Measurements from ENCODE around the gene HPN. TPM values are rescaled to one million over a fixed set of nuclear protein-coding genes. Genes with fewer than 3 reads are reported as not detected.
"Not testable (repeated sequence)": the region's sequence is repeated elsewhere in the genome, so short reads cannot be mapped to it uniquely, and the experiment has no call there.

Gene HPN
- not detected for total RNA-seq (2013)
- polyA plus RNA-seq (under 1 TPM in 1 of 3 donors, not detected in 2; 0.05 TPM), polyA minus RNA-seq (not detected in 2 replicates), total RNA-seq (0 to 9.1 (median 0.25) reads per million in 11 experiments)

- Mint-ChIP-seq H3K4me3 (peak within 1 kb of the TSS; percentile 80 to 90), H3K9me3 (peaks cover 0 to 2% (median 0%) of the 10 kb centered on the region in 7 donors), H3K36me3 (peaks cover 0 to 7% of the 10 kb centered on the region in 2 donors), H3K27ac (peak within 1 kb of the TSS in 1 of 7 donors; percentile 30), H3K27me3 (ENCODE audit: low read depth in 3 of 3) (peaks cover 28 to 47% (median 36%) of the 10 kb centered on the region in 3 donors), H3K4me1 (peaks cover 40% of the 10 kb centered on the region)
- H3K4me3 ChIP-seq (replicated peaks in 1 of 3; ENCODE audit: low read depth in 2 of 3, low read length in 3 of 3), result peak within 1 kb of the TSS; percentile 1 to 75 (median 32)
- no peak for DNase-seq
- no peaks in the 10 kb centered on the region for H3K36me3 ChIP-seq (replicated peaks in 1 of 2; ENCODE audit: control insufficient read depth in 1 of 2, insufficient read depth in 2 of 2, low read length in 2 of 2)
- whole genome bisulfite sequencing (ENCODE audit: insufficient coverage), result 79% methylated on average over 10 of the region's 19 CpGs
- intact Hi-C loops (cut with micrococcal nuclease), result no loop called here
- H3K9me3 ChIP-seq (replicated peaks in 1 of 2; ENCODE audit: control insufficient read depth in 1 of 2, insufficient read depth in 1 of 2, low read length in 2 of 2), result no peaks in the 10 kb centered on the region
- H3K79me2 ChIP-seq (ENCODE audit: insufficient read depth, low read length), result no peaks in the 10 kb centered on the region
- H3K4me1 ChIP-seq (ENCODE audit: control insufficient read depth in 1 of 2, insufficient read depth in 2 of 2, low read length in 2 of 2), result peaks cover 38 to 40% of the 10 kb centered on the region in 2 donors
- peak within 1 kb of the TSS; percentile 61 for H3K9ac ChIP-seq (ENCODE audit: insufficient read depth, low read length, poor library complexity, severe bottlenecking)
- H3K27me3 ChIP-seq (ENCODE audit: control insufficient read depth in 2 of 2, insufficient read depth in 2 of 2, low read length in 2 of 2), result peaks cover 4 to 31% of the 10 kb centered on the region in 2 donors
- peak within 1 kb of the TSS; percentile 87 for H3K4me2 ChIP-seq (replicated peaks; ENCODE audit: extremely low read depth, low read length, poor library complexity, severe bottlenecking)
- peak within 1 kb of the TSS; percentile 70 for H2AFZ ChIP-seq (ENCODE audit: insufficient read depth, low read depth, low read length, poor library complexity, severe bottlenecking)
- no peak within 1 kb of the TSS for H3K27ac ChIP-seq (ENCODE audit: low read depth in 1 of 2, low read length in 2 of 2)
- no peaks in the 10 kb centered on the region for H4K20me1 ChIP-seq (ENCODE audit: insufficient read depth, low read length)
- TF ChIP-seq CTCF (IDR thresholded peaks at IDR 0.05), result no peak
Measured at GRCh38 chr19:35041548-35042055, at the start of gene HPN. HPN (plus strand) TSS chr19:35041721; CDS start chr19:35042507, 786 bp downstream.

- H3K4me3 ChIP-seq (replicated peaks in 1 of 3; ENCODE audit: low read depth in 2 of 3, low read length in 3 of 3); H3K27me3 Mint-ChIP-seq (ENCODE audit: low read depth in 3 of 3); H3K79me2 ChIP-seq (ENCODE audit: insufficient read depth, low read length); H3K27ac ChIP-seq (ENCODE audit: low read depth in 1 of 2, low read length in 2 of 2); intact Hi-C loops (cut with micrococcal nuclease); H3K9ac ChIP-seq (ENCODE audit: insufficient read depth, low read length, poor library complexity, severe bottlenecking); H3K27ac Mint-ChIP-seq; H3K36me3 ChIP-seq (replicated peaks in 1 of 2; ENCODE audit: control insufficient read depth in 1 of 2, insufficient read depth in 2 of 2, low read length in 2 of 2); H4K20me1 ChIP-seq (ENCODE audit: insufficient read depth, low read length); H3K4me3 Mint-ChIP-seq; H3K9me3 Mint-ChIP-seq; H3K36me3 Mint-ChIP-seq; H2AFZ ChIP-seq (ENCODE audit: insufficient read depth, low read depth, low read length, poor library complexity, severe bottlenecking); H3K9me3 ChIP-seq (replicated peaks in 1 of 2; ENCODE audit: control insufficient read depth in 1 of 2, insufficient read depth in 1 of 2, low read length in 2 of 2); H3K27me3 ChIP-seq (ENCODE audit: control insufficient read depth in 2 of 2, insufficient read depth in 2 of 2, low read length in 2 of 2); H3K4me2 ChIP-seq (replicated peaks; ENCODE audit: extremely low read depth, low read length, poor library complexity, severe bottlenecking); DNase-seq: not testable (repeated sequence)
- peaks cover 42% of the 10 kb centered on the region for H3K4me1 Mint-ChIP-seq
- peaks cover 24 to 46% of the 10 kb centered on the region in 2 donors for H3K4me1 ChIP-seq (ENCODE audit: control insufficient read depth in 1 of 2, insufficient read depth in 2 of 2, low read length in 2 of 2)
- WGBS (ENCODE audit: insufficient coverage), result 100% methylated on average over 1 of the region's 7 CpGs
Measured at GRCh38 chr19:34992582-34992981, 48.9 kb upstream of the HPN start.
